Stomach (tissue), 9 donors: Measurements from ENCODE around the gene CENPU. TPM values are rescaled to one million over a fixed set of nuclear protein-coding genes. Genes with fewer than 3 reads are reported as not detected.
A peak's percentile ranks its signal among the peaks of the same experiment; 100 is the strongest.

Source experiments
- DNase-seq, 2 donors: peaks; one replicate each; pipeline versions ENCODE4 v3.0.0 to v3.0.0-alpha.2; 2013 to 2019
- H3K27ac ChIP-seq, 5 donors: fragments of 200-600 bp in 4 of 5; sonication (generic) in 4 of 5; one replicate each; pipeline ENCODE4 v1.5.1; 2013 to 2019; ENCODE audit warnings: mild to moderate bottlenecking in 1 of 5, moderate library complexity in 1 of 5
- H3K27me3 ChIP-seq, 3 donors: fragments of 200-600 bp; sonication (generic); one replicate each; pipeline ENCODE4 v1.5.1; 2017 to 2019; ENCODE audit warnings: mixed run types in 1 of 3
- H3K36me3 ChIP-seq, 4 donors: fragments of 200-600 bp; sonication (generic); 1 replicate in 3 of 4; 2 replicates in 1 of 4; pipeline ENCODE4 v1.5.1; 2016 to 2019
- H3K4me1 ChIP-seq, 4 donors: fragments of 200-600 bp; sonication (generic); one replicate each; pipeline ENCODE4 v1.5.1; 2016 to 2019
- H3K4me3 ChIP-seq, 4 donors: fragments of 200-600 bp; sonication (generic) in 3 of 4; one replicate each; pipeline ENCODE4 v1.5.1; 2016 to 2019; ENCODE audit warnings: mild to moderate bottlenecking in 1 of 4
- H3K9me3 ChIP-seq, 4 donors: fragments of 200-600 bp; sonication (generic); one replicate each; pipeline ENCODE4 v1.5.1; 2016 to 2019
- CTCF ChIP-seq, 7 experiments: fragments of 450-650 bp in 4 of 7; fragments of 200-600 bp in 3 of 7; sonication (generic) in 3 of 7; IDR thresholded peaks; one replicate each; pipeline ENCODE4 v1.5.1; 2016 to 2019; ENCODE audit warnings: antibody characterized with exemption in 7 of 7, control low read depth in 2 of 7, mild to moderate bottlenecking in 1 of 7
- EP300 ChIP-seq: sonication (generic); formaldehyde crosslinking; IDR thresholded peaks from one replicate; pipeline ENCODE4 v1.6.1; 2017; ENCODE audit warnings: antibody characterized with exemption
- POLR2A ChIP-seq, 4 donors: fragments of 450-650 bp; IDR thresholded peaks; one replicate each; pipeline ENCODE4 v1.6.1; 2016; ENCODE audit warnings: antibody characterized with exemption in 4 of 4, control low read depth in 2 of 4, mild to moderate bottlenecking in 1 of 4, moderate library complexity in 1 of 4
- POLR2AphosphoS5 ChIP-seq, 3 donors: sonication (generic); formaldehyde crosslinking; IDR thresholded peaks; one replicate each; pipeline ENCODE4 v1.6.1; 2016; ENCODE audit warnings: antibody characterized with exemption in 3 of 3
- WGBS, 5 donors: extraction: QIAGEN DNeasy Blood & Tissue Kit in 3 of 5; methylation state at CpG; one replicate each; pipeline versions ENCODE4 v1.1.5 to v1.1.7; 2013 to 2018; 5-methylcytosine and 5-hydroxymethylcytosine counted together
- intact Hi-C: fragments of 100-400 bp; cut with DNase I; formaldehyde crosslinking; loops from one replicate; pipeline ENCODE4 v1.15.1; 2023; ENCODE audit warnings: low total_unique reads
- polyA plus RNA-seq, 3 donors: library from polyadenylated mRNA; stranded (reverse); fragments of 200-250 nt; gene quantifications; one replicate each; pipeline ENCODE4 v1.2.3, GENCODE V29; 2013
- total RNA-seq, 5 donors: library from RNA; depleted of rRNA; stranded (reverse); fragments of >200 nt; gene quantifications; one replicate each; pipeline versions ENCODE4 v1.1.0 to v1.2.3, GENCODE V29; 2014 to 2016
- donor health status: healthy with polysubstance abuse.
- donor health status: Bipolar disorder and iron deficiency.
- donor health status: healthy.

The CENPU gene
- total and polyA plus RNA-seq, 8 donors = 4.1 to 17.8 (median 6.7) TPM

- peaks cover 0 to 52% (median 22%) of the 10 kb centered on the region in 4 donors for H3K36me3 ChIP-seq
- H3K27ac ChIP-seq = peak overlapping the region; percentile 15 to 61 (median 35)
- peaks cover 0 to 19% (median 2%) of the 10 kb centered on the region in 4 donors for H3K4me1 ChIP-seq
- WGBS, 5 donors = 32 to 60% (median 40%) methylated on average over 5 of the region's 5 CpGs
- no peaks in the 10 kb centered on the region for H3K9me3 ChIP-seq
- H3K4me3 ChIP-seq = no peak overlapping the region
- peak; percentile 30 to 52 for DNase-seq
- intact Hi-C loops = no loop called here
- H3K27me3 ChIP-seq = no peaks in the 10 kb centered on the region
- TF ChIP-seq POLR2A (IDR thresholded peaks at IDR 0.05) (no peak), CTCF (IDR thresholded peaks at IDR 0.05) (no peak), POLR2AphosphoS5 (IDR thresholded peaks at IDR 0.05) (peak in 2 of 3 donors; percentile 16 to 38)
Measured at GRCh38 chr4:184684491-184685189, 49.3 kb downstream of the CENPU start.

DNA sequence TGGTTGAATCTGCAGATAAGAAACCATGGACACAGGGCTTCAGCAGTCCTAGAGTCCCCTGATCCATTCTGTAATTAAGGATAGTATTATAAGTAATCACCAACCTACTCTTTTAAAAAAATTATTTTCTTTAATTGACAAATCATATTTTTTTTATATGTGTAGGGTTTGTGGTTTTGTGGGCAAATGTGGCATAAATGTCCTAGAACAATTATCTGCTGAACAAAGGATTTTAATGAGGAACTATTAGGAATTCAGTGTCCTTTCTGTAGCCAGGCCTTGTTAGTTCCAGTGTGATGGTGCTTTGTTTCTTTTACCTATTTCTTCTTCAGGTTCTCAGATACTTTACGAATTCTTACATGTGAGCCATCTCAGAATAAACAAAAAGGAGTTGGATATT, 52.0 kb downstream of the CENPU start:
- intact Hi-C loops = no loop called here

GRCh38 chr4:184680698-184681097, 53.2 kb downstream of the CENPU start:
- H3K27me3 ChIP-seq = no peaks in the 10 kb centered on the region
- peaks cover 0 to 19% (median 2%) of the 10 kb centered on the region in 4 donors for H3K4me1 ChIP-seq
- no peaks in the 10 kb centered on the region for H3K9me3 ChIP-seq
- H3K4me3 ChIP-seq = no peak overlapping the region
- intact Hi-C loops = no loop called here
- TF ChIP-seq EP300 (no peak), POLR2AphosphoS5 (IDR thresholded peaks at IDR 0.05) (peak in 1 of 3 donors; percentile 48), POLR2A (IDR thresholded peaks at IDR 0.05) (no peak), CTCF (IDR thresholded peaks at IDR 0.05) (no peak)
- peak in 1 of 2 donors; percentile 68 for DNase-seq
- H3K27ac ChIP-seq = no peak overlapping the region
- WGBS, 5 donors = 38 to 59% (median 43%) methylated on average over 9 of the region's 9 CpGs
- H3K36me3 ChIP-seq = peaks cover 0 to 29% (median 9%) of the 10 kb centered on the region in 4 donors

More for the DNA sequence above, 52.0 kb downstream of the CENPU start:
- DNase-seq = no peak
- H3K27me3 ChIP-seq = no peaks in the 10 kb centered on the region
- H3K36me3 ChIP-seq = peaks cover 0 to 41% (median 16%) of the 10 kb centered on the region in 4 donors
- peaks cover 0 to 19% (median 2%) of the 10 kb centered on the region in 4 donors for H3K4me1 ChIP-seq
- no peak overlapping the region for H3K27ac ChIP-seq
- H3K9me3 ChIP-seq = no peaks in the 10 kb centered on the region
- no peak overlapping the region for H3K4me3 ChIP-seq
- TF ChIP-seq POLR2A (IDR thresholded peaks at IDR 0.05) = no peak
- no peak for TF ChIP-seq CTCF (IDR thresholded peaks at IDR 0.05)
- no peak for TF ChIP-seq EP300
- no peak for TF ChIP-seq POLR2AphosphoS5 (IDR thresholded peaks at IDR 0.05)
- 92 to 100% (median 96%) methylated on average over 1 of the region's 1 CpG for WGBS, 5 donors

DNA sequence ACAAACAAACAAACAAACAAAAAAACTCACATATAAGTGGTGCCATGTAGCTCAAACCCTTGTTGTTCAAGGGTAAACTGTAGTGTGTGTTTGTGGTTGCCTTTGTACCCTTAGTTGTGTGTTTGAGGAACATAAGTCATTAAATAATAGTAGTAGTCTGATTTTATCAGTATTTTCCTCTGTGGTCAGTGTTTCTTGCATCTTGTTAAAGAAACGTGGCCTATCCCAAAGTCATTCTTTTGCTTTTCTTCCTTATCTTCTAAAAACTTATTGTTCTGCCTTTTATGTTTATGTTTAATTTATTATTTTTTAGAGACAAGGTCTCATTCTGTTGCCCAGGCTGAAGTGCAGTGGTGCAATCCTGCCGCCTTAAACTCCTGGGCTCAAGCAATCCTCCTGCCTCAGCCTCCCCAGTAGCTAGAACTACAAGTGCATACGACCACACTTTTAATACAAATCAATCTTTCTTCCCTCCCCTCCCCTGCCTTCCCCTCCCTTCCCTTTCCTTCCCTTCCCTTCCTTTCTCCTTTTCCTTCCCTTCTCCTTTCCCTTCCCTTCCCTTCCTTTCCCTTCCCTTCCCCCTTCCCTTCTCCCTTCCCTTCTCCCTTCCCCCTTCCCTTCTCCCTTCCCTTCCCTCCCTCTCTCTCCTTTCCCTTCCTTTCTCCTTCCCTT, 57.9 kb downstream of the CENPU start:
- peaks cover 0 to 4% (median 2%) of the 10 kb centered on the region in 4 donors for H3K4me1 ChIP-seq
- DNase-seq = no peak
- no peaks in the 10 kb centered on the region for H3K27me3 ChIP-seq
- peaks cover 6 to 54% (median 34%) of the 10 kb centered on the region in 4 donors for H3K36me3 ChIP-seq
- 76 to 83% (median 78%) methylated on average over 3 of the region's 3 CpGs for WGBS, 5 donors
- no peaks in the 10 kb centered on the region for H3K9me3 ChIP-seq
- H3K27ac ChIP-seq = no peak overlapping the region
- no peak overlapping the region for H3K4me3 ChIP-seq
- intact Hi-C loops = no loop called here
- TF ChIP-seq CTCF (IDR thresholded peaks at IDR 0.05) (no peak), EP300 (no peak), POLR2A (IDR thresholded peaks at IDR 0.05) (no peak), POLR2AphosphoS5 (IDR thresholded peaks at IDR 0.05) (no peak)
